GM21786 (cell line): ENCODE data around the gene TMEM115.

Source experiments
- ATAC-seq: cut with Tn5 transposase; IDR thresholded peaks from one replicate; pipeline ENCODE4 v1.9.1; 2021; ENCODE audit not compliant: unreplicated experiment

The TMEM115 gene, protein sequence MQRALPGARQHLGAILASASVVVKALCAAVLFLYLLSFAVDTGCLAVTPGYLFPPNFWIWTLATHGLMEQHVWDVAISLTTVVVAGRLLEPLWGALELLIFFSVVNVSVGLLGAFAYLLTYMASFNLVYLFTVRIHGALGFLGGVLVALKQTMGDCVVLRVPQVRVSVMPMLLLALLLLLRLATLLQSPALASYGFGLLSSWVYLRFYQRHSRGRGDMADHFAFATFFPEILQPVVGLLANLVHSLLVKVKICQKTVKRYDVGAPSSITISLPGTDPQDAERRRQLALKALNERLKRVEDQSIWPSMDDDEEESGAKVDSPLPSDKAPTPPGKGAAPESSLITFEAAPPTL

GRCh38 chr3:50358911-50359759, at the start of gene TMEM115:
Gene TMEM115, minus strand, starts transcription at chr3:50359521. Its CDS starts 458 bp downstream, at chr3:50359063.
- ATAC-seq, result peak; percentile 99

GRCh38 chr3:50408443-50408944, 49.2 kb upstream of the TMEM115 start:
- ATAC-seq, result no peak

DNA sequence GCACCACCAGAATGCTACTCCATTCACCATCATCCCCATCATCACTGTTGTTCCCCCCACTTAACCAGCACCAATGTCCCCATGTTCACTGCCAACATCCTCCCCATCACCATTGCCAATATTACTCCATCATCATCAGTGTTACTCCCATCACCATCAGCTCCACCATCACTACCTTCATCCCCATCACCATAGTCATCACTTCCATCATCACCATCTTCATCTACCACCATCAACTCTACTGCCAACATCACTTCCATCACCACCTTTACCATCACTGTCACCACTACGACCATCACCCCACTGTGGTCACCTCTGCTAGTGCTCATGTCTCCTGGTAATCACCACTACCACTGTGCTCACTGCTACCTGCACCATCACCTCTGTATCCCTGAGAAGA, 47.2 kb upstream of the TMEM115 start:
- ATAC-seq, result no peak

GRCh38 chr3:50405249-50405648, 45.9 kb upstream of the TMEM115 start:
- no peak for ATAC-seq

DNA sequence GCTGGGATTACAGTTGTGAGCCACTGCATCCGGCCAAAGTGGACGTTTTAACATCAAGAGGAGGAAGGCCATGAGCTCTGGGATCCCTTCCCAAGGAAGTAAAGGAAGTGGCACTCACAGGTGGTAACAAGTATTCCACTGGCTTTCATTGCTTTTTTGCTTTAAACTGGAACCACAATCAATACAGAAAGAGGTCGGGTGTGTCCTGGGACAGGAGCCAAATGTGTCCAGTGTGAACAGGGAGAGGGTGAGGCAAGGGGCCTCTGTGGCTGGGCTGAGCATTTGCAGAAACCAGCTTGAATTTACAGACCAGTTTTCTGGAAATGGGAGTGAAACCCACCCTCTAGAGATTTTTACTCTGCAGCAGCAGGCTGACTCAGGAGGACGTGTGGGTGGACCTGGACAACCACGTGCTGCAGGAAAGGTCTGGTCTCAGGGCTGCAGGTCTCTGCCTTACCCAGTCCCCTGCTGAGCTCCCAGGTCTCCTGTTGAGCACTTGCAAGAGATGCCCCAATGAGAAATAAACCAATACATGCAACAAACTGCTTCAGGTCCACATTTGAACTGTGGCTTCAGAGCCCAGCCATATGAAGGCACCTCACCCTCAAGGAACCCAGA, 42.8 kb upstream of the TMEM115 start:
- no peak for ATAC-seq

GRCh38 chr3:50396502-50396901, 37.2 kb upstream of the TMEM115 start:
- no peak for ATAC-seq

DNA sequence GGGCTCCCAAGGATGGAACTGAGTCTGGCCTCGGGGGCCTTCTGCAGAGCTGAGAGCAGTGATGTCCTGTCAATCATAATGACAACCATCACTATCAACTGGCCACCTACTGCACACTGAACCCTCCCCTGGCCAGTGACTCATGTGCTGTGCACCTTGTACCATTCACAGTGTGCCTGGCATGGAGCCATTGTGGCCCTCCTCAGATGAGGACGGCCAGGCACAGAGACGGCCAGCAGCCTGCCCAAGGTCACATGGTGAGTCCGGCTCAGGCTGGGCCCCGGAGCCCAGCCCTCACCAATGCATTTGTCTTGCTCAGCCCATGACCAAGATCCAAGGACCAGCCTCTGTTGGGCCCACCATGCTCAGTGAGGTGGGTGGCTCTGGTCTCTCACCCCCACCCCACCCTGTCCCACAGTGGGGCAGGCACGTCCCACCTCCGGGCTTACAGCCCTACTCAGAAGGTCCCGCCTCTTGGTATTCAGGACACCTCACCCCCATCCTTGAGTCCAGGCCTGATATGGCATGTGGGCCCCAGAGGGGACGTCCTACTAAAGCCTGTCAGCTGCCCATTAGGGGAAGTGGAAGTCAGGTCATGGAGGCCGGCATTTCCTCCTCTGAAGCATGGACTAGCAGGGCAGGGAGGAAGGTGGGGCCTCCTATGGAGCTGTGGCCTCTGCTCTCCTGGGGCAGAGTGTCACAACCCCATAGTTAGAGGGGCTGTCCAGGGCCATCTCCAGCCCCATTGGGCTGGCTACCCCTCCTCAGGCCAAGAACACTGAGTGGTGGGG, 35.9 kb upstream of the TMEM115 start:
- no peak for ATAC-seq

- no peak for ATAC-seq
These were observed 33.7 kb upstream of the TMEM115 start for GRCh38 chr3:50393061-50393460.

- no peak for ATAC-seq
These were observed 32.9 kb upstream of the TMEM115 start for GRCh38 chr3:50392101-50392715.

GRCh38 chr3:50390508-50391224, 31.3 kb upstream of the TMEM115 start:
- ATAC-seq, result no peak

GRCh38 chr3:50389414-50389767, 30.1 kb upstream of the TMEM115 start:
- no peak for ATAC-seq

DNA sequence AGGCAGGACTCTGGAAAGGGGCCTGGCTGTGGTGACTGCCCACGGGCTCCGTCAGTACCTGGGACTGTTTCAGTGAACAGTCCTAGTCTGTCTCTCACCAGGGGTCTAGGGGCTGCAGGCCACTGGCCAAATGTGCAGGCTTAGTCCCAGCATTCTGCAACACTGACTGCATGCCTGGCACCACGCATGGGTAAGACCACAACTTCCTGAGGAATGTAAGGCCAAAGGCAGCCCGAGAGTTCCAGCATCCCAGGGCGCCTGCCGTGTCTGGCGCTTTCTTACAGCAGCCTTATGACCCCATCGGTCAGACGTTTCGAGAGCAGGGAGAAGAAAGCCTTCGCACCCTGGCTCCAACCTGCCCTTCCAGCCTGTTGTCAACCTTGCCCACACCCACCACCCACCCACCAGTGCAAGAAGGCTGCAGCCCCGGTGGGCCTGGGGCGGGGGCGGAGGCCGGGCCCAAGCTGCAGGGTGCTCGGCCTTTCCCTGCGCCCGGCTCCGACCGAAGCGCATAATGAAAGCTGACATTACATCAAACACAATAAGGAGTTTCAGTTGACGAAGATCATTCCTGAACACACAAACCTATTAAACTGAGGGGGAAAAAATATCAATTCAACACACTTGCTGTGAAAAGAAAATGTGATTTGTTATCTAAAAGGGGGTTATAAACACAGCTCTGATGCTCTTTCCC, 29.5 kb upstream of the TMEM115 start:
- ATAC-seq, result no peak

GRCh38 chr3:50388016-50388719, 28.8 kb upstream of the TMEM115 start:
- no peak for ATAC-seq

- no peak for ATAC-seq
These were observed 26.4 kb upstream of the TMEM115 start for GRCh38 chr3:50385754-50386153.

DNA sequence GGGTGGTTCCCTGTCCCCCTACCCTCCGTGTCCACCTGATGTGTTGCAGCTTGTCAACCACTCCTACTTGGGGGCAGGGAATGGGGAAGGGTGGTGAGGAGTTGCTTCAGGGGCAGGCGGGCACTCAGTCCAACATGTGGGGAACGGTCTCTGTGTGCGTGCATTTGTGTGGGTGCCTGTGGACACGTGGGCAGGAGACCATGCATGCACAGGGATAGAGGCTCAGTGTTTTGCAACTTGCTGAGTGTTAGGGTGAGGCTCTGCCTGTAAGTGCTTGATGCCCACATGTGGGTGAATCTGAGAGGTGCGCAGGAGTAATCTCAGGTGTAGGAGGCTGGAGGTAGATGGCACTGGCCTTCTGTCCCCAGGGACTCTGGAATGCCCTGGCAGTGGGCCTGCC, 24.4 kb upstream of the TMEM115 start:
- ATAC-seq, result no peak

GRCh38 chr3:50382722-50383121, 23.4 kb upstream of the TMEM115 start:
- no peak for ATAC-seq

DNA sequence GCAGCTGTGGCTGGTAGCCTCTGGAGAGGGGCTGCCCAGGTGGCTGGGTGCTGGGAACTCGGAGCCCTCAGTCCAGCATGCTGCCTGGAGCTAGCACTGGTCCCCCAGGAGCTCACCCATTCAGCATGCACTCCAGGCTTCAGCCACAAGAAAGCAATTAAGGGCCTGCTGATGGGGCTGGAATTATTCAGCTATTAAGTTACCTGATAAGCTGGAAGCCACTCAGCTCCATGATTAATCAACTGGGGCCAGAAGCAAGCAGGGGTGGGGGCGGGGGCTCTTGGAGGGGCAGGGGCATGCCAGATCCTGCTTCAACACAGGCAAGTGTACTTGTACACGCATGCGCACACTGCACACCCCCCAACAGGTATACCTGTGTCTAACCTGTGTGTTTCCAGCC, 22.1 kb upstream of the TMEM115 start:
- no peak for ATAC-seq

DNA sequence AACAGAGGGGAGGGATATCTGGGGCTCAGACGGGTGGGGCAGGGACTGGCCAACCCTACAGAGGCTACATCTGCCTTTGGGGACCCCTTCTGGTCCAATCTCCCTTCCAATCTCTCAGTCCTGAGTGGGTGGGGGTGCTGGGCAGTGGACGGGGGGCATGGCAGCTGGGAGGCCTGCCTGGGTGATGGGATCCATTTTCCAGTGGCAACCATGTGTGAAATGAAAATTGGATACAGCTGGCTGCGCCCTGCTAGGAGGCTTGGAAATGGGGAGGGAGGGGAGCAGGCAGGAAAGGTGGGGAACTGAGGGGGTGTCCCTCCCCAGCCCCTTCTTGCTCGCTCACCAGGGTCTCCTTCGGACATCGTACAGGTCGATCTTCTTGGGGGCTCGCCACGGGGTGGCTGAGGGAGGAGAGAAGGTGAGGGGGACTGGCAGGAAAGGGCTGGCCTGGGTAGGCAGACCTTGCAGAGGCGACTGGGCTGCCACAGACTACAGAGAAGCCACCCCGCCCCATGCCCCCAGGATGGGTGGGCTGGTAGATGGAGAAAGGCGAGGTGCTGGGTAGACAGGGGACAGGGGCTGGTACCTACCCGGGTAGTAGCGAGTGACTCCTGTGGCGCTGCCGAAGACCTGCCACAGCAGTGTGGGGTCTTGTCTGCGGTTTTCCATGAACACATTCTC, 21.2 kb upstream of the TMEM115 start:
- ATAC-seq, result no peak
